Mesendoderm (in vitro differentiated cells): ENCODE data around the gene HGF.

Experiments
- DNase-seq: peaks from one replicate; pipeline ENCODE4 v3.0.0; 2013
- H2AK5ac ChIP-seq: 2 replicates; pipeline ENCODE4 v1.6.1; 2013; ENCODE audit warnings: low read length, inconsistent platforms
- H2BK120ac ChIP-seq: 2 replicates; pipeline ENCODE4 v1.6.1; 2013; ENCODE audit warnings: low read depth, mild to moderate bottlenecking, low read length, moderate library complexity, mixed read lengths
- H2BK15ac ChIP-seq: replicated peaks from 2 replicates; pipeline ENCODE4 v1.6.1; 2013; ENCODE audit warnings: low read depth, mild to moderate bottlenecking, moderate library complexity
- H2BK5ac ChIP-seq: 2 replicates; pipeline ENCODE4 v1.6.1; 2013; ENCODE audit warnings: low read length, inconsistent platforms
- H3K18ac ChIP-seq: 2 replicates; pipeline ENCODE4 v1.6.1; 2013; ENCODE audit warnings: mild to moderate bottlenecking, low read length, mixed read lengths
- H3K23ac ChIP-seq: one replicate; pipeline ENCODE4 v1.6.1; 2013; ENCODE audit warnings: low read length
- H3K27ac ChIP-seq: 2 replicates; pipeline ENCODE4 v1.5.1; 2013; ENCODE audit warnings: low read depth, mild to moderate bottlenecking, inconsistent platforms, low read length, moderate library complexity
- H3K27me3 ChIP-seq: 2 replicates; pipeline ENCODE4 v1.6.1; 2013; ENCODE audit warnings: low read length, control low read depth, mild to moderate bottlenecking, inconsistent platforms; ENCODE audit not compliant: insufficient read depth, poor library complexity
- H3K36me3 ChIP-seq: 2 replicates; pipeline ENCODE4 v1.6.1; 2013; ENCODE audit warnings: low read length, inconsistent platforms; ENCODE audit not compliant: control insufficient read depth, insufficient read depth
- H3K4ac ChIP-seq: one replicate; pipeline ENCODE4 v1.6.1; 2013; ENCODE audit warnings: low read depth, mild to moderate bottlenecking, low read length, moderate library complexity
- H3K4me1 ChIP-seq: 2 replicates; pipeline ENCODE4 v1.6.1; 2013; ENCODE audit warnings: low read depth, low read length, inconsistent platforms; ENCODE audit not compliant: control insufficient read depth
- H3K4me2 ChIP-seq: 2 replicates; pipeline ENCODE4 v1.6.1; 2013; ENCODE audit warnings: low read length
- H3K4me3 ChIP-seq: 2 replicates; pipeline ENCODE4 v1.5.1; 2013; ENCODE audit warnings: mild to moderate bottlenecking, low read length
- H3K56ac ChIP-seq: one replicate; pipeline ENCODE4 v1.6.1; 2013; ENCODE audit warnings: low read length
- H3K79me1 ChIP-seq: 2 replicates; pipeline ENCODE4 v1.6.1; 2013; ENCODE audit warnings: low read length, inconsistent platforms
- H3K79me2 ChIP-seq: 2 replicates; pipeline ENCODE4 v1.6.1; 2013; ENCODE audit warnings: mild to moderate bottlenecking, low read length; ENCODE audit not compliant: control insufficient read depth, insufficient read depth
- H3K9ac ChIP-seq: 2 replicates; pipeline ENCODE4 v1.6.1; 2013; ENCODE audit warnings: low read length, inconsistent platforms
- H4K5ac ChIP-seq: one replicate; pipeline ENCODE4 v1.6.1; 2013; ENCODE audit warnings: low read length
- H4K8ac ChIP-seq: one replicate; pipeline ENCODE4 v1.6.1; 2013; ENCODE audit warnings: low read depth, mild to moderate bottlenecking, control low read depth, low read length, moderate library complexity
- WGBS: extraction: QIAGEN DNeasy Blood & Tissue Kit; methylation state at CpG from one replicate; pipeline ENCODE4 v1.1.7; 2013; ENCODE audit warnings: low lambda C conversion rate, missing lambda C conversion rate; ENCODE audit not compliant: insufficient coverage; ENCODE audit errors: extremely low coverage; 5-methylcytosine and 5-hydroxymethylcytosine counted together

Gene HGF

DNA sequence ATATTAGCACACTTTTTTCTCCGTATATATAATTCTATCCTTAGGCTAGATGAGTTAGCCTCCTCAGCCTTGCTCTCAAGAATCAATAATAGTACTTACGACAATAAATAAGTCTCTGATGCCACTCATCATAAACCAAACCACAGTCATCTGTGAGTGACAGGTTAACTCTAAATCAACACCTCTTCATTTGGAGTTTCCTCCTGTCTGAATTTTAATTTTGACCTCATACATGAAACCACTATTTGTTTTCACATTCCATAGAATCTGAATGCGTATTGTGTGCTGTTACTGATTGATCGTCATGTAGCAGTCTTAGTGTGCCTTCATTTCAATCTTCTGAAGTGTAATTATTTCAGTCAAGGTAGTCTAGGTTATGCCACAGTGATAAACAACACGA is 85.8 kb downstream of the HGF start:
- WGBS: no CpG with 5 or more reads among the region's 5 CpGs

DNA sequence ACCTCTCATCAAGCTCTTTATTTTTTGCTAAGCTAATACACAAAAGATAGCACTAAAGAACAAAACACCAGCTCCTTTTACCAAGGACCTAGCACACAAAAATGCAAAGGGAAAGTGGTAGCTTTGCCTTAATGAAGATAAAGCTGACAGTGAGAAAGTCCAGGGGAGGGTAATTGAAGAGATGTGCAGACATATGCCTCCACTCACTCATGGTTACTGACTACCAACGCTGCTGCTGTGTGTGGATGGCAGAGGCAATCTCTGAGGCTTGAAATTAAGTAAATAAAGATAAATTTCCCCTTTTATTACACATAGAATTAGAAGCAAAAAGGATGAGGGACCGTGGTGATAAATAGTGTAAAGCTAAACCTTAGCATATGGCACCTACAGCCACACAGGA is 87.0 kb downstream of the HGF start:
- no peak overlapping the region for H3K9ac ChIP-seq
- no peak overlapping the region for H3K4me3 ChIP-seq
- no peak overlapping the region for H3K4me2 ChIP-seq
- H3K18ac ChIP-seq: no peak overlapping the region
- H3K4me1 ChIP-seq: no peaks in the 10 kb centered on the region
- no peak for DNase-seq
- no peaks in the 10 kb centered on the region for H3K79me2 ChIP-seq
- no peak overlapping the region for H2BK5ac ChIP-seq
- H3K23ac ChIP-seq: no peak overlapping the region
- no peak overlapping the region for H2BK120ac ChIP-seq
- H3K27ac ChIP-seq: no peak overlapping the region
- H3K27me3 ChIP-seq: no peaks in the 10 kb centered on the region
- no peak overlapping the region for H3K4ac ChIP-seq
- WGBS: no CpG with 5 or more reads among the region's 2 CpGs
- H4K8ac ChIP-seq: no peak overlapping the region
- no peaks in the 10 kb centered on the region for H3K36me3 ChIP-seq
- H2AK5ac ChIP-seq: no peak overlapping the region
- no peak overlapping the region for H4K5ac ChIP-seq
- H3K56ac ChIP-seq: no peak overlapping the region
- no peaks in the 10 kb centered on the region for H3K79me1 ChIP-seq
- no peak overlapping the region for H2BK15ac ChIP-seq

More for the DNA sequence above, 85.8 kb downstream of the HGF start:
- H3K4me1 ChIP-seq: no peaks in the 10 kb centered on the region
- H2BK120ac ChIP-seq: no peak overlapping the region
- no peak overlapping the region for H4K8ac ChIP-seq
- no peak overlapping the region for H3K4me3 ChIP-seq
- no peak overlapping the region for H3K9ac ChIP-seq
- H3K27ac ChIP-seq: no peak overlapping the region
- no peak overlapping the region for H2BK5ac ChIP-seq
- H3K36me3 ChIP-seq: no peaks in the 10 kb centered on the region
- no peak overlapping the region for H4K5ac ChIP-seq
- no peak overlapping the region for H3K4me2 ChIP-seq
- no peak overlapping the region for H3K56ac ChIP-seq
- no peaks in the 10 kb centered on the region for H3K79me2 ChIP-seq
- no peaks in the 10 kb centered on the region for H3K79me1 ChIP-seq
- H2BK15ac ChIP-seq: no peak overlapping the region
- no peak overlapping the region for H3K4ac ChIP-seq
- no peak for DNase-seq
- H2AK5ac ChIP-seq: no peak overlapping the region
- H3K23ac ChIP-seq: no peak overlapping the region
- no peak overlapping the region for H3K18ac ChIP-seq
- no peaks in the 10 kb centered on the region for H3K27me3 ChIP-seq

DNA sequence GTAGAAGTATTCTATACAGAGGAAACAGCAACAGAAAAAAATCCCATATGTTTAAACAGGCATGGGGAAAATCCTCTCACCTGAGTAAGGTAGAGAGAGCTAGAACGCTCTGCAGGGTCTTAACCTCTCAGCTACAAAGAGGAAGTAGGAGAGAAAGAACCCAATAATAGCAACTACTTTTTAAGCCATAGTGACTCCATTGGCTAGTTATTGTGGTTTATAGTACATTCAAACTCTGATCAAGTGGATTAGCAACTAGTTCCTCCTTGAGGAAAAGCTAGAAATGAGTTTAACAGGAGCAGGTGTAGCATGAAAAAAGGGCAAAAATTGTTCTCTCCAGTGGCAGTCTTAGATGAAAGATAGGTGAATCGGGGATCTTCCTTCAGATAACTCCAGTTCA is 89.7 kb downstream of the HGF start:
- Histone ChIP-seq H2BK120ac (no peak overlapping the region), H4K8ac (no peak overlapping the region), H4K5ac (no peak overlapping the region), H3K9ac (no peak overlapping the region), H3K79me2 (no peaks in the 10 kb centered on the region), H3K27me3 (no peaks in the 10 kb centered on the region), H3K56ac (no peak overlapping the region), H3K4me2 (no peak overlapping the region), H2BK5ac (no peak overlapping the region), H3K4me3 (no peak overlapping the region), H3K4ac (no peak overlapping the region), H3K23ac (no peak overlapping the region), H2BK15ac (no peak overlapping the region), H3K79me1 (no peaks in the 10 kb centered on the region), H3K27ac (no peak overlapping the region), H2AK5ac (no peak overlapping the region), H3K4me1 (no peaks in the 10 kb centered on the region), H3K18ac (no peak overlapping the region), H3K36me3 (no peaks in the 10 kb centered on the region)
- DNase-seq: no peak
- WGBS: no CpG with 5 or more reads among the region's 2 CpGs

DNA sequence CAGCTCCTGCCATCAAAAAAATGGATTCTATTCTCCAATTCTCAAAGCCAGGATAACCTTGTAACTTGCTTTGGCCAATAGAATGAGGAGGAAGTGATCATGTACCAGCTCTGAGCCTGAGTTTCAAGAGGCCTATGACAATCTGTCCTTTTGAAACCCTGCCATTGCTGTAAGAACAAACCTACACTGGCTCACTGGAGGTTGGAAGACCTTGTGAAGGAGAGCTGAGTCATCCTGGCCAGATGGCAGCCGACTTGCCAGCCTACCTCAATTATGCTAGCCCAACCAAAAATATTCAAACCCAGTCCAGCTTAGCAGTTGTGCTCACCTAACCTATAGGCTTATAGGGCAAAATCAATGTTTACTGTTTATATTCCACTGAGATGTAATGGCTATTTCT is 93.0 kb downstream of the HGF start:
- H3K4me1 ChIP-seq: no peaks in the 10 kb centered on the region
- WGBS: no CpG with 5 or more reads among the region's 1 CpG
- no peak for DNase-seq

DNA sequence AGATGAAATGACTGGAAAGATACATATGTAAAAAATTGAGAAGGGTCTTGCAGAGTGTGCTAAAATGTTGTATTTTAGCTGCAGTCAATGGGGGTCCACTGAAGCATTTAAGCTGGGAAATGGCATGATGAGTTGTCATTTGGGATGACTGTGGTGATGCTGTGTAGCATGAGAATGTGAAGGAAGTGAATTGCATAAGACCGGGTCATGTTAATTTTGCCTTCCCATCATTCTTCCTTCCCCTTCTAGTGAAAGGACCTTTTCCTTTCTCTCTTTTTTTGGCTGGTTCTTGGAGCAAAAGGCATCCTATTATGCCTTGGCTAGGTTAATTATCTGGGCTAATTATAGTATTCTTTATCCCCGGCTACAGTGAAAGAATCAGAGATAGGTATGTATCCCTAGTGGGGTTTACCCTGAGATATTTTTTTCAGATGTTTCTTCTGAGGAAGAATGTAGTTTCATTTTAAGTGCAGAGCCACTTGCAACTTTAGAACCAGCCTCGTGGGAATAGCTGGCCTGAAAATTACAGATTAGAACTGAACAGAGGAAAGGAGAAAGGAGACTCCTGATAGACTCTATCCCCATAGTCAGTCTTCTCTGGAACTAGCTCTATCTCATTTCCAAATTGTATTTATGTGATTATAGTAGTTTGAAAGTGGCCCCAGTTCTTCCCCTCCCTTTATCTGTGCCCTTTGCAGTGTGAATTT is 93.6 kb downstream of the HGF start:
- Histone ChIP-seq H3K4me3 (no peak overlapping the region), H2BK120ac (peak overlapping the region; percentile 45), H2BK15ac (no peak overlapping the region), H2AK5ac (no peak overlapping the region), H2BK5ac (no peak overlapping the region), H3K27me3 (no peaks in the 10 kb centered on the region), H3K27ac (no peak overlapping the region), H3K4me2 (no peak overlapping the region), H3K23ac (no peak overlapping the region), H3K36me3 (no peaks in the 10 kb centered on the region), H3K18ac (peak overlapping the region; percentile 90), H3K56ac (no peak overlapping the region), H3K4me1 (no peaks in the 10 kb centered on the region), H3K4ac (no peak overlapping the region), H3K79me1 (no peaks in the 10 kb centered on the region), H4K8ac (no peak overlapping the region), H4K5ac (no peak overlapping the region), H3K9ac (no peak overlapping the region), H3K79me2 (no peaks in the 10 kb centered on the region)
- DNase-seq: no peak
- WGBS: no CpG with 5 or more reads among the region's 3 CpGs

More for the DNA sequence above, 93.0 kb downstream of the HGF start:
- no peak overlapping the region for H3K4me3 ChIP-seq
- no peak overlapping the region for H4K8ac ChIP-seq
- H2AK5ac ChIP-seq: no peak overlapping the region
- H3K79me1 ChIP-seq: no peaks in the 10 kb centered on the region
- H3K27ac ChIP-seq: no peak overlapping the region
- H3K27me3 ChIP-seq: no peaks in the 10 kb centered on the region
- H4K5ac ChIP-seq: no peak overlapping the region
- peak overlapping the region; percentile 90 for H3K18ac ChIP-seq
- H2BK5ac ChIP-seq: peak overlapping the region; percentile 17
- no peaks in the 10 kb centered on the region for H3K79me2 ChIP-seq
- H3K56ac ChIP-seq: no peak overlapping the region
- H2BK15ac ChIP-seq: no peak overlapping the region
- no peak overlapping the region for H3K23ac ChIP-seq
- H3K4ac ChIP-seq: no peak overlapping the region
- H2BK120ac ChIP-seq: no peak overlapping the region
- H3K4me2 ChIP-seq: no peak overlapping the region
- no peak overlapping the region for H3K9ac ChIP-seq
- no peaks in the 10 kb centered on the region for H3K36me3 ChIP-seq

DNA sequence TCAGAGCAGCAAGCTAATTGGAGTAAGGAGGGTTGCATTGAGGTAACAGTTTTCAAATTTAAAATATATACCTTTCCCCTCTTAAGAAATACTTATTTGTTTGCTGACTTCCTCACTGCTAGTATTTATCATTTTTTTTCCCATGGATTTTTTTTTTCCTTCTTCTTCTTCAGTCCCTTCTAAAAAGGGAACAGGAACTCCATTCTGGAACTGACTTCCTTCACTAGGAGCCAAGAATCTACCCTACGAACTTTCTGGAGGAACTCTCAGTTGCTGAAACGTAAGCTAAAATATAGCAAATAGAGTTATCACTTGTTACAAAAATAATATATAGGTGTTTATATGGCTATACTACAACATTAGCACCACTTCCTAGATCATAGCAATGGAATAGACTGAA is 95.4 kb downstream of the HGF start:
- no CpG with 5 or more reads among the region's 2 CpGs for WGBS

More for the DNA sequence above, 95.4 kb downstream of the HGF start:
- Histone ChIP-seq H3K9ac (no peak overlapping the region), H3K27me3 (no peaks in the 10 kb centered on the region), H4K8ac (no peak overlapping the region), H3K4me3 (no peak overlapping the region), H3K18ac (no peak overlapping the region), H3K36me3 (no peaks in the 10 kb centered on the region), H2BK120ac (no peak overlapping the region), H3K79me2 (no peaks in the 10 kb centered on the region), H3K56ac (no peak overlapping the region), H4K5ac (no peak overlapping the region), H2BK15ac (no peak overlapping the region), H2BK5ac (no peak overlapping the region), H3K4ac (no peak overlapping the region), H2AK5ac (no peak overlapping the region), H3K4me1 (no peaks in the 10 kb centered on the region), H3K27ac (no peak overlapping the region), H3K79me1 (no peaks in the 10 kb centered on the region), H3K4me2 (no peak overlapping the region), H3K23ac (no peak overlapping the region)
- no peak for DNase-seq
